Thyroid gland (tissue), 4 donors: ENCODE results near the gene FLNA.

ENCODE experiments used
- POLR2A ChIP-seq, 2 donors: fragments of 450-650 bp; IDR thresholded peaks; one replicate each; pipeline ENCODE4 v1.6.1; 2017; ENCODE audit warnings: antibody characterized with exemption in 2 of 2, mild to moderate bottlenecking in 2 of 2, moderate library complexity in 1 of 2
- TF ChIP-seq, protein P1 (sequence below), 6 experiments: fragments of 200-600 bp in 3 of 6; fragments of 450-650 bp in 3 of 6; sonication (generic) in 3 of 6; IDR thresholded peaks; one replicate each; pipeline ENCODE4 v1.5.1; 2016 to 2019; ENCODE audit warnings: antibody characterized with exemption in 6 of 6, mild to moderate bottlenecking in 2 of 6, inconsistent platforms in 1 of 6, moderate library complexity in 1 of 6

DNA sequence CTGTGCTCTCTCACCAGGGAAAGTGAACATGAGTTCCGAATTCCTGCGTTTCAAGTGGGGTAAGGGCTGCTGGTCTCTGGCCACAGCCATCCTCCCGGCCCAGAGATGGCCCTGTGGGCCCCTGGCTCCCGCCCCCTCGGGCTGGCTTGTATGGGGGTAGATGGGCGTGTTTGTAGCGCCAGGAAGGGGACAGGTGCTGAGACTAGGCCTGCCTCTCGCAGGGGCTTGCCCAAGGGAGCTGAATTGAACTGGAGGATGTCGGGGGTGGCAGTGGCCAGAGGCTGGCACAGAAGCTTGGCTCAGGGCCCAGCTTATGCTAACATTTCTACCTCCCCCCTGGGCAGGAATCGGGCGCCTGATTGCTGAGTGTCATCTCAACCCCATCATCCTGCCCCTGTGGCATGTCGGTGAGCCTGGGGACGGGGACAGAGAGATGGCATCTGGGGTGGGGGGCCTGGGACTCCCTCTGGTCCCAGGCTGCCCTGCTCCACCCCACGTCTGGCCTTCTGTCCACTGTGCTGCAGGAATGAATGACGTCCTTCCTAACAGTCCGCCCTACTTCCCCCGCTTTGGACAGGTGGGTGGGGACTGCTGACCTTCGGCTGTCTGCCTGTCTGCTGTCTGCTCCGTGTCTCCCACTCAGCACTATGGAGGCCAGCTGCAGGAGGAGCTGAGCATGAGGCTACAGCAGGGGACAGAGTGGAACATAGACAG, 45.4 kb upstream of the FLNA start:
- no peak for TF ChIP-seq POLR2A (IDR thresholded peaks at IDR 0.05)
- TF ChIP-seq, protein P1, sequence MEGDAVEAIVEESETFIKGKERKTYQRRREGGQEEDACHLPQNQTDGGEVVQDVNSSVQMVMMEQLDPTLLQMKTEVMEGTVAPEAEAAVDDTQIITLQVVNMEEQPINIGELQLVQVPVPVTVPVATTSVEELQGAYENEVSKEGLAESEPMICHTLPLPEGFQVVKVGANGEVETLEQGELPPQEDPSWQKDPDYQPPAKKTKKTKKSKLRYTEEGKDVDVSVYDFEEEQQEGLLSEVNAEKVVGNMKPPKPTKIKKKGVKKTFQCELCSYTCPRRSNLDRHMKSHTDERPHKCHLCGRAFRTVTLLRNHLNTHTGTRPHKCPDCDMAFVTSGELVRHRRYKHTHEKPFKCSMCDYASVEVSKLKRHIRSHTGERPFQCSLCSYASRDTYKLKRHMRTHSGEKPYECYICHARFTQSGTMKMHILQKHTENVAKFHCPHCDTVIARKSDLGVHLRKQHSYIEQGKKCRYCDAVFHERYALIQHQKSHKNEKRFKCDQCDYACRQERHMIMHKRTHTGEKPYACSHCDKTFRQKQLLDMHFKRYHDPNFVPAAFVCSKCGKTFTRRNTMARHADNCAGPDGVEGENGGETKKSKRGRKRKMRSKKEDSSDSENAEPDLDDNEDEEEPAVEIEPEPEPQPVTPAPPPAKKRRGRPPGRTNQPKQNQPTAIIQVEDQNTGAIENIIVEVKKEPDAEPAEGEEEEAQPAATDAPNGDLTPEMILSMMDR (IDR thresholded peaks at IDR 0.05): no peak
